ENCODE data around the gene ACP4. TPM values are rescaled to one million over a fixed set of nuclear protein-coding genes. Genes with fewer than 3 reads are reported as not detected.
A peak's percentile ranks its signal among the peaks of the same experiment; 100 is the strongest.
"Not testable (repeated sequence)": the region's sequence is repeated elsewhere in the genome, so short reads cannot be mapped to it uniquely, and the experiment has no call there.

The ACP4 gene
- total RNA-seq, 1 donor = not detected

DNA sequence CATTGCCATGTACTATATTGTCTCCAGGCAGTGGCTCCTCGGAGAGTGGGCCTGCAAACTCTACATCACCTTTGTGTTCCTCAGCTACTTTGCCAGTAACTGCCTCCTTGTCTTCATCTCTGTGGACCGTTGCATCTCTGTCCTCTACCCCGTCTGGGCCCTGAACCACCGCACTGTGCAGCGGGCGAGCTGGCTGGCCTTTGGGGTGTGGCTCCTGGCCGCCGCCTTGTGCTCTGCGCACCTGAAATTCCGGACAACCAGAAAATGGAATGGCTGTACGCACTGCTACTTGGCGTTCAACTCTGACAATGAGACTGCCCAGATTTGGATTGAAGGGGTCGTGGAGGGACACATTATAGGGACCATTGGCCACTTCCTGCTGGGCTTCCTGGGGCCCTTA, 19.3 kb upstream of the ACP4 start:
- H3K4me3 ChIP-seq (ENCODE audit: low read depth, low read length) = no peak overlapping the region
- DNase-seq (ENCODE audit: low read depth) = no peak
- TF ChIP-seq, protein P1, sequence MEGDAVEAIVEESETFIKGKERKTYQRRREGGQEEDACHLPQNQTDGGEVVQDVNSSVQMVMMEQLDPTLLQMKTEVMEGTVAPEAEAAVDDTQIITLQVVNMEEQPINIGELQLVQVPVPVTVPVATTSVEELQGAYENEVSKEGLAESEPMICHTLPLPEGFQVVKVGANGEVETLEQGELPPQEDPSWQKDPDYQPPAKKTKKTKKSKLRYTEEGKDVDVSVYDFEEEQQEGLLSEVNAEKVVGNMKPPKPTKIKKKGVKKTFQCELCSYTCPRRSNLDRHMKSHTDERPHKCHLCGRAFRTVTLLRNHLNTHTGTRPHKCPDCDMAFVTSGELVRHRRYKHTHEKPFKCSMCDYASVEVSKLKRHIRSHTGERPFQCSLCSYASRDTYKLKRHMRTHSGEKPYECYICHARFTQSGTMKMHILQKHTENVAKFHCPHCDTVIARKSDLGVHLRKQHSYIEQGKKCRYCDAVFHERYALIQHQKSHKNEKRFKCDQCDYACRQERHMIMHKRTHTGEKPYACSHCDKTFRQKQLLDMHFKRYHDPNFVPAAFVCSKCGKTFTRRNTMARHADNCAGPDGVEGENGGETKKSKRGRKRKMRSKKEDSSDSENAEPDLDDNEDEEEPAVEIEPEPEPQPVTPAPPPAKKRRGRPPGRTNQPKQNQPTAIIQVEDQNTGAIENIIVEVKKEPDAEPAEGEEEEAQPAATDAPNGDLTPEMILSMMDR (IDR thresholded peaks at IDR 0.05; ENCODE audit: insufficient read depth, low read length) = no peak

DNA sequence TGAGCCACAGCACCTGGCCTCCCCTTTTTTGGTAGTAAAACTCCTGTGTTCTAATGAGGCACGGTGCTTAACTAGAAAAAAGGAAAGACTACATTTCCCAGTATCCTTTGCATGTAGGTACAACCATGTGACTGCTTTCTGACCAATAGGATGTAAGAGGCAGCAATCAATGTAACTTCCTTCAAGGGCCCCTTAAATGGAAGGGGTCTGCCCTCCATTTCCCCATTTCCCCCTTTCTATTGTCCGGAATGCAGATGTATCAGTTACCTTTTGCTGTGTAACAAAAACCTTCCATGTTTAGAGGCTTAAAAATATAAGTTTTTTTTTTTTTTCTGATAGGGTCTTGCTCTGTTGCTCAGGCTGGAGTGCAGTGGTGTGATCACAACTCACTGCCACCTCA, 17.7 kb upstream of the ACP4 start:
- H3K4me3 ChIP-seq (ENCODE audit: low read depth, low read length) = no peak overlapping the region
- DNase-seq (ENCODE audit: low read depth) = peak; percentile 18
- TF ChIP-seq, protein P1 (IDR thresholded peaks at IDR 0.05; ENCODE audit: insufficient read depth, low read length) = no peak

DNA sequence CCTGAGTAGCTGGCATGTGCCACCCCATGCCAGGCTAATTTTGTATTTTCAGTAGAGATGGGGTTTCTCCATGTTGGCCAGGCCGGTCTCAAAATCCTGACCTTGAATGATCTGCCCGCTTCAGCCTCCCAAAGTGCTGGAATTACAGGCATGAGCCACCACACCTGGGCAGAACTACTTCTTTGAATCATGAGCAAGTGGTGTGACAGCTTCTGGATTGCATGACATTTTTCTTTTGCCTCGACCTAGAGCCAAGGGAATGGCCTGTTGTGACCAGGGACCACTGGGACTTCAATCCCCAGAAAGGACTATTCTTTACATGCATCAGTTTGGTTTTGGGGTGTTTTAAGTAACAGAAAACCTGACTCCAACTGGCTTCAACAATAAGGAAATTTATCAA, 17.3 kb upstream of the ACP4 start:
- not testable (repeated sequence) for H3K4me3 ChIP-seq (ENCODE audit: low read depth, low read length); DNase-seq (ENCODE audit: low read depth)

DNA sequence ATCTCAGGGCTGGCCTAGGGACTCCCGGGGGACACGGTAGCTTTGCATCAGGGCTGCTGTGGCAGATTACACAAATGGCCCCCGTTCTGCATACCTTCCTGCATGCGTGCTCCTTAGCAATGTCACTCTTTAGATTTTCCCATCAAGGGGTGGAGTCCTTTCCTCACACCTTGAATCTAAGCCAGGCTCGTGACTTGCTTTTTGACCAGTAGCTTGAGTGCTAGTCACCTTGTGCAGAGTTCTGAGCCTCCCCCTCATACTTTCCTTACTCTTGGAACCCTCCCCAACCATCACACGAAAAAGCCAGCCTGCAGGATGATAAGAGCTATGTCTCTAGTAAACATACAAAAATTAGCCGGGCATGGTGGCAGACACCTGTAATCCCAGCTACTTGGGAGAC, 16.8 kb upstream of the ACP4 start:
- DNase-seq (ENCODE audit: low read depth); H3K4me3 ChIP-seq (ENCODE audit: low read depth, low read length): not testable (repeated sequence)

DNA sequence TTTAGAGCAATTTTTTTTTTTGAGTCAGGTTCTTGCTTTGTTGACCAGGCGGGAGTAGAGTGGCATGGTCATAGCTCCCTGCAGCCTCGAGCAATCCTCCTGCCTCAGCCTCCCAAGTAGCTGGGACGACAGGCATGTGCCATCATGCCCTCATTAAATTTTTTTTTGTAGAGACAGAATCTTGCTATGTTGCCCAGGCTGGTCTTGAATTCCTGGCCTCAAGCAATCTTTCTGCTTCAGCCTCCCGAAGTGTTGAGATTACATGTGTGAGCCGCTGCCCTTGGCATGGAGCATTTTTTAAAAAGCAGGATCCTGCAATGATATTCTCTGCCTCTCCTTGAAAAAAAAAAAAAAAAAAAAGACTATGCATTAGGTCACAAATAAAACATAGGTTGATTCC, 14.1 kb upstream of the ACP4 start:
- TF ChIP-seq, protein P1 (IDR thresholded peaks at IDR 0.05; ENCODE audit: insufficient read depth, low read length) = no peak
- DNase-seq (ENCODE audit: low read depth) = no peak
- no peak overlapping the region for H3K4me3 ChIP-seq (ENCODE audit: low read depth, low read length)

DNA sequence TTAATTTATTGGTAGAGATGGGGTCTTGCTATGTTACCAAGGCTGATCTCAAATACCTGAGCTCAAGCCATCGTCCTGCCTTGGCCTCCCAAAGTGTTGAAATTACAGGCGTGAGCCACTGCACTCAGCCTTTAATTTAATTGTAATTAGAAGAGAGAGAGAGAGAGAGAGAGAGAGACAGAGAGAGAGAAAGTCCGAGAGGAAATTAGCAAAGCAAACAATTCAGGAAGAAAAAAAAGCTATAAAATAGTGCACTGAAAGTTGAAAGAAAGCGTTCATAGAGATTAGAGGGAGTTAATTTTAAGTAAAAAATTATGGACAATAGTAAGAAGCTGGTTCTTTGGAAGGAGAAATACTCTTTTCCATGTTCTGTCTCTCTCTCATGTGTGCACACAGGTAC, 13.0 kb upstream of the ACP4 start:
- DNase-seq (ENCODE audit: low read depth) = no peak
- TF ChIP-seq, protein P1 (IDR thresholded peaks at IDR 0.05; ENCODE audit: insufficient read depth, low read length) = no peak
- no peak overlapping the region for H3K4me3 ChIP-seq (ENCODE audit: low read depth, low read length)

DNA sequence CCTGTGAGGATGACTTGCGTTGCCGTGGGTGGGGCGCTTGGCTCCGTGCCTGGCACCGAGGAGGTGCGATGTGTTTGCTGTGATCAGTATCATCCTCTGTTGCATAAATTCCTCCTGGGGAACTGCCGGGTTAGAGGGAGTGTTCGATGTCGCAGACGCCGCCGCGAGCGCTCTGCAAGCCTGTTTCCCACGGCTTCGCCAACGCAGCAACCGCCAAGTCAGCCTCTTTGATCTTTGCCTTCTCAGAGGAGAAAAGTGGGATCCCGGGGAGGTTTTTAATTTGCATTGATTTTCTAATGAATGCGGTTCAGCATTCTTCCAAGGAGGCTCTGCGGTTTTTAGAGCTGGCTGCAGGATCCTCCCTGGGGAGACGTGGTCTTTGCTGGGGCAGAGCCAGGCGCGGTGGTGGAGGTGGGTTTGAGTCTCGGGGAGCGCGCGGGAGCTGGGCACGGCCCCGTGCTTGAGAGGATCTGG, 12.3 kb upstream of the ACP4 start:
- no peak overlapping the region for H3K4me3 ChIP-seq (ENCODE audit: low read depth, low read length)
- DNase-seq (ENCODE audit: low read depth) = no peak
- TF ChIP-seq, protein P1 (IDR thresholded peaks at IDR 0.05; ENCODE audit: insufficient read depth, low read length) = no peak

DNA sequence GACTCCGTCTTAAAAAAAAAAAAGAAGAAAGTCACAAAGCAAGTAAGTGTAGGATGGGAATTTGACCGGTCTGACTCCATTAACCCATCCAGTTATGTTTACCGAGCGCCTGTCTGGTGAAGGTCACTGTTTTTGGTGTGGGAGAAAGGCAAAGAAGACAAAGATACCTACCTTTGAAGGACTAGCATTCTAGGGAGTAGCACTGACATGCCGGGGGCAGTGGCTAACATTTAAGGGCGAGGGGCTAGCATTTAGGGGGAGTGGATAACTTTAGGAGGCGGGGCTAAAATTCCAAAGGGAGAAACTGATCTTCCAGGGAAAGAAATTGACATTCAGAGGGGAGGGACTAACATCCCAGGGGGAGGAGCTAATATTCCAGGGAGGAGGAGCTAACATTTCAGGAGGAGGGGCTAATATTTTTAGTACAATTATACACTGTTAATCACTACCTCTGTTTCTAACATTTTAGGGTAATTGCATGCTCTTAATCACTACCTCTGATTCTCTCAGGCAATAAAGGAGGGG, 11.2 kb upstream of the ACP4 start:
- H3K4me3 ChIP-seq (ENCODE audit: low read depth, low read length) = no peak overlapping the region
- TF ChIP-seq, protein P1 (IDR thresholded peaks at IDR 0.05; ENCODE audit: insufficient read depth, low read length) = no peak
- DNase-seq (ENCODE audit: low read depth) = no peak

Measured in fibroblast of the aortic adventitia (primary cell).